ENCODE data around the gene DTNBP1. TPM values are rescaled to one million over a fixed set of nuclear protein-coding genes. Genes with fewer than 3 reads are reported as not detected.

The DTNBP1 gene
- total RNA-seq, 4 donors from 2014 or later, result 12.8 to 58.6 (median 26.2) TPM

- Histone ChIP-seq H3K27ac (no peak overlapping the region), H3K36me3 (peaks cover 0 to 7% (median 0%) of the 10 kb centered on the region in 3 donors), H3K27me3 (no peaks in the 10 kb centered on the region), H3K4me1 (no peaks in the 10 kb centered on the region), H3K9me3 (peaks cover 0 to 7% (median 0%) of the 10 kb centered on the region in 4 donors), H3K4me3 (no peak overlapping the region)
- DNase-seq, result no peak
- TF ChIP-seq POLR2A (IDR thresholded peaks at IDR 0.05) (no peak), CTCF (IDR thresholded peaks at IDR 0.05) (peak in 2 of 6 experiments; percentile 23 to 25)
Measured at GRCh38 chr6:15642276-15642675, 20.6 kb downstream of the DTNBP1 start.

GRCh38 chr6:15638373-15638772, 24.5 kb downstream of the DTNBP1 start:
- Histone ChIP-seq H3K27ac (no peak overlapping the region), H3K4me3 (no peak overlapping the region), H3K36me3 (peaks cover 0 to 9% (median 0%) of the 10 kb centered on the region in 3 donors), H3K27me3 (no peaks in the 10 kb centered on the region), H3K9me3 (peaks cover 0 to 5% (median 0%) of the 10 kb centered on the region in 4 donors), H3K4me1 (no peaks in the 10 kb centered on the region)
- no peak for DNase-seq
- TF ChIP-seq CTCF (IDR thresholded peaks at IDR 0.05), result no peak

- TF ChIP-seq CTCF (IDR thresholded peaks at IDR 0.05) (no peak), POLR2A (IDR thresholded peaks at IDR 0.05) (no peak)
- Histone ChIP-seq H3K4me3 (no peak overlapping the region), H3K27ac (no peak overlapping the region), H3K4me1 (peaks cover 0 to 17% (median 0%) of the 10 kb centered on the region in 4 donors), H3K36me3 (peaks cover 0 to 12% (median 0%) of the 10 kb centered on the region in 3 donors), H3K9me3 (no peaks in the 10 kb centered on the region), H3K27me3 (no peaks in the 10 kb centered on the region)
- no peak for DNase-seq
Measured at GRCh38 chr6:15631432-15631831, 31.4 kb downstream of the DTNBP1 start.

GRCh38 chr6:15630202-15630601, 32.6 kb downstream of the DTNBP1 start:
- Histone ChIP-seq H3K4me1 (peaks cover 0 to 17% (median 0%) of the 10 kb centered on the region in 4 donors), H3K27ac (no peak overlapping the region), H3K4me3 (no peak overlapping the region), H3K27me3 (no peaks in the 10 kb centered on the region), H3K36me3 (peaks cover 0 to 11% (median 0%) of the 10 kb centered on the region in 3 donors), H3K9me3 (no peaks in the 10 kb centered on the region)
- DNase-seq, result no peak
- TF ChIP-seq POLR2A (IDR thresholded peaks at IDR 0.05) (no peak), CTCF (IDR thresholded peaks at IDR 0.05) (no peak)

- DNase-seq, result no peak
- Histone ChIP-seq H3K4me1 (peaks cover 0 to 17% (median 0%) of the 10 kb centered on the region in 4 donors), H3K27ac (no peak overlapping the region), H3K9me3 (no peaks in the 10 kb centered on the region), H3K36me3 (peaks cover 0 to 11% (median 0%) of the 10 kb centered on the region in 3 donors), H3K4me3 (no peak overlapping the region), H3K27me3 (no peaks in the 10 kb centered on the region)
- TF ChIP-seq CTCF (IDR thresholded peaks at IDR 0.05), result no peak
- TF ChIP-seq POLR2A (IDR thresholded peaks at IDR 0.05), result no peak
Measured at GRCh38 chr6:15629487-15629886, 33.3 kb downstream of the DTNBP1 start.

All from Peyer's patch (tissue), 4 donors.